ENCODE data around the gene TMEM87B. TPM values are rescaled to one million over a fixed set of nuclear protein-coding genes. Genes with fewer than 3 reads are reported as not detected.

TMEM87B gene
- total and polyA plus RNA-seq, 4 donors = 11.2 to 26.4 (median 18.1) TPM

DNA sequence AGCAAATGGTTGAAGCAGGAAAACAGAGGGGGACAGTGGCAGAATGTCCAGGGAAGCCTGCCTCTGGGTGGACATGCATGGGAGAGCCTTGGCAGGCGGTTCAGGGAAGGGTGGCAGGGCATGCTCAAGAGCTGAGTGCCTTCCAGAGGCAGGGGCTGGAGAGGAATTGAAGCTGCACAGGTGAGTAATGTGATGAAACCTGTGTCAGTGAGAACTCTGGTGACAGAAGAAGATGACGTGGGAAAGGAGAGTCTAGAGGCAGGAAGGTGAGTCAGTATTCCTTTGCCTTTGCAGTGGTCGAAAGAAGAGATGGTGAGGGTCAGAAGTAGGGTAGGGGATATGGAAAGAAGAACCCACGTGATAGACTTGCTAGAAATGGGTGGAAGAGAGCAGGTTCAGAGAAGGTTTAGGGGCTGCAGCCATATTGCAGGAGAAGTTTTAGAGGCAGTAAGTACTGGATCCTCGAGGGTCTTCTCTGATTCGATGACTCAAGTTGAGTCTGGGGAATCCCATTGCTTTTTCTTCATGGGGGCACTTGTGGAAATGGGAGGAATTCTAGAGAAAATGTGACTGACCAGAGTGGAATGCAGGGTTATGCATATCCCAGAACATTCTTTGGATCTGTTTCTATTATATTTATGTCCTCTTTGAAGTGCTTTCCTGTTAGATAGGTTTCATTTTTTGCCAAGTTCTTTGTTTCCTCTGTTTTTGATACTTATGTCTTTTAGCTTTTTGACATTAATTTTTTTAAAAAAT lies 37.4 kb downstream of the TMEM87B start:
- 89% methylated on average over 6 of the region's 6 CpGs for WGBS, 2 donors
- ATAC-seq (ENCODE audit: insufficient read depth, low FRiP score) = no peak
- peaks cover 5 to 24% (median 19%) of the 10 kb centered on the region in 4 donors for H3K36me3 ChIP-seq (ENCODE audit: control insufficient read depth in 4 of 4, insufficient read depth in 4 of 4, low read length in 4 of 4)
- TF ChIP-seq, protein P1, sequence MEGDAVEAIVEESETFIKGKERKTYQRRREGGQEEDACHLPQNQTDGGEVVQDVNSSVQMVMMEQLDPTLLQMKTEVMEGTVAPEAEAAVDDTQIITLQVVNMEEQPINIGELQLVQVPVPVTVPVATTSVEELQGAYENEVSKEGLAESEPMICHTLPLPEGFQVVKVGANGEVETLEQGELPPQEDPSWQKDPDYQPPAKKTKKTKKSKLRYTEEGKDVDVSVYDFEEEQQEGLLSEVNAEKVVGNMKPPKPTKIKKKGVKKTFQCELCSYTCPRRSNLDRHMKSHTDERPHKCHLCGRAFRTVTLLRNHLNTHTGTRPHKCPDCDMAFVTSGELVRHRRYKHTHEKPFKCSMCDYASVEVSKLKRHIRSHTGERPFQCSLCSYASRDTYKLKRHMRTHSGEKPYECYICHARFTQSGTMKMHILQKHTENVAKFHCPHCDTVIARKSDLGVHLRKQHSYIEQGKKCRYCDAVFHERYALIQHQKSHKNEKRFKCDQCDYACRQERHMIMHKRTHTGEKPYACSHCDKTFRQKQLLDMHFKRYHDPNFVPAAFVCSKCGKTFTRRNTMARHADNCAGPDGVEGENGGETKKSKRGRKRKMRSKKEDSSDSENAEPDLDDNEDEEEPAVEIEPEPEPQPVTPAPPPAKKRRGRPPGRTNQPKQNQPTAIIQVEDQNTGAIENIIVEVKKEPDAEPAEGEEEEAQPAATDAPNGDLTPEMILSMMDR (IDR thresholded peaks at IDR 0.05; ENCODE audit: control extremely low read depth, extremely low read depth) = no peak
- no peak overlapping the region for H3K9ac ChIP-seq (ENCODE audit: insufficient read depth in 1 of 2, low read length in 2 of 2)
- DNase-seq = no peak
- H3K27ac ChIP-seq (ENCODE audit: low read depth in 1 of 2, low read length in 1 of 2) = peak overlapping the region in 1 of 2 donors; percentile 59
- peaks cover 0 to 10% (median 1%) of the 10 kb centered on the region in 5 donors for H3K4me1 ChIP-seq (ENCODE audit: control insufficient read depth in 5 of 5, insufficient read depth in 5 of 5, low read length in 5 of 5)
- H3K4me3 ChIP-seq = no peak overlapping the region
- H3K9me3 ChIP-seq (ENCODE audit: control insufficient read depth in 4 of 4, insufficient read depth in 3 of 4, low read length in 3 of 4) = no peaks in the 10 kb centered on the region
- H3K27me3 ChIP-seq (ENCODE audit: control insufficient read depth in 3 of 3, insufficient read depth in 3 of 3, low read length in 2 of 3) = no peaks in the 10 kb centered on the region

DNA sequence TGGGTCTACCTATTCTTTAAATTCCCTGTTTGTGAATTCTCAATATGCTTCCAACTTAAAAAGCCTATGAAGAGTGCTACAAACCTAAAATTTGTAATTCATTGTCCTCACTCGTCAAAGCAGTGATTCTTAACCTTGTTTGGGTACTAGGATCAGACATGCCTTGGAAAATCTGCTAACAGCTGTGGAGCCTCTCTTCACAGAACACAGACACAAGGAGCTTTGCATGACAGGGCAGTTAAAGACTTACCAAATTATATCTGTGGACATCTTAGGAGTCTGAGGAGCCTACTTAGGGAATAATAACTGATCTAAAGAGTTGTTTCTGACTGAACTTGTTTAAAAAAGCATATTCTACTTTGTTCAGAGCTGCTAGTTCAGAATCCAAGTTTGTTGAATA lies 38.1 kb downstream of the TMEM87B start:
- peaks cover 0 to 10% (median 1%) of the 10 kb centered on the region in 5 donors for H3K4me1 ChIP-seq (ENCODE audit: control insufficient read depth in 5 of 5, insufficient read depth in 5 of 5, low read length in 5 of 5)
- peak overlapping the region in 1 of 2 donors; percentile 40 for H3K27ac ChIP-seq (ENCODE audit: low read depth in 1 of 2, low read length in 1 of 2)
- DNase-seq = peak; percentile 17 to 69 (median 32)
- no peak for ATAC-seq (ENCODE audit: insufficient read depth, low FRiP score)
- TF ChIP-seq, protein P1 (IDR thresholded peaks at IDR 0.05; ENCODE audit: control extremely low read depth, extremely low read depth) = no peak
- H3K9me3 ChIP-seq (ENCODE audit: control insufficient read depth in 4 of 4, insufficient read depth in 3 of 4, low read length in 3 of 4) = no peaks in the 10 kb centered on the region
- WGBS, 2 donors = 81 to 89% methylated on average over 1 of the region's 1 CpG
- H3K9ac ChIP-seq (ENCODE audit: insufficient read depth in 1 of 2, low read length in 2 of 2) = peak overlapping the region in 1 of 2 donors; percentile 55
- H3K36me3 ChIP-seq (ENCODE audit: control insufficient read depth in 4 of 4, insufficient read depth in 4 of 4, low read length in 4 of 4) = peaks cover 5 to 21% (median 13%) of the 10 kb centered on the region in 4 donors
- no peaks in the 10 kb centered on the region for H3K27me3 ChIP-seq (ENCODE audit: control insufficient read depth in 3 of 3, insufficient read depth in 3 of 3, low read length in 2 of 3)
- H3K4me3 ChIP-seq = no peak overlapping the region

DNA sequence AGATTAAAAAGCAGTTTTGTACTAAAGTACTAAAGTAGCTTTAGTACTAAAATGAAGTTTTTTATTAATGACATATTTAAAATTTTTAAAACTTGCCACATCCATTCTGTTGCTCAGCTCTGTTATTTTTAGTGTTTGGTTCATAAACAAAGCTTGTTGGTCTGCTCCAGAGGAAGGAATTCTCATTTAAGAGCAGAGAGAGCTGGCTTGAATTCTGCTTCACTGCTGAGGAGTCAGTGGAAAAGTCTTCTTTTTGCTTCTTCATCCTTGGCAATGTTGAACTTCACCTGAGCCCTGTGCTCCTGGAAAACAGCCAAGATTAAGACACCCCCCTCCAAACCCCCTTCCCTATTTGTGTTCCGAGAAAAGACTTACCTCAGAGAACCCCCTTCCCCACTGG lies 40.6 kb downstream of the TMEM87B start:
- H3K4me1 ChIP-seq (ENCODE audit: control insufficient read depth in 5 of 5, insufficient read depth in 5 of 5, low read length in 5 of 5) = peaks cover 0 to 10% (median 1%) of the 10 kb centered on the region in 5 donors
- no peaks in the 10 kb centered on the region for H3K9me3 ChIP-seq (ENCODE audit: control insufficient read depth in 4 of 4, insufficient read depth in 3 of 4, low read length in 3 of 4)
- H3K27ac ChIP-seq (ENCODE audit: low read depth in 1 of 2, low read length in 1 of 2) = no peak overlapping the region
- no peak overlapping the region for H3K4me3 ChIP-seq
- peak in 1 of 3 donors; percentile 10 for DNase-seq
- TF ChIP-seq, protein P1 (IDR thresholded peaks at IDR 0.05; ENCODE audit: control extremely low read depth, extremely low read depth) = no peak
- ATAC-seq (ENCODE audit: insufficient read depth, low FRiP score) = no peak
- WGBS, 2 donors = 86% methylated on average over 1 of the region's 1 CpG
- no peak overlapping the region for H3K9ac ChIP-seq (ENCODE audit: insufficient read depth in 1 of 2, low read length in 2 of 2)
- peaks cover 9 to 21% (median 13%) of the 10 kb centered on the region in 4 donors for H3K36me3 ChIP-seq (ENCODE audit: control insufficient read depth in 4 of 4, insufficient read depth in 4 of 4, low read length in 4 of 4)
- no peaks in the 10 kb centered on the region for H3K27me3 ChIP-seq (ENCODE audit: control insufficient read depth in 3 of 3, insufficient read depth in 3 of 3, low read length in 2 of 3)
